ENCODE data around the gene ZC3H4.
"Not testable (repeated sequence)": the region's sequence is repeated elsewhere in the genome, so short reads cannot be mapped to it uniquely, and the experiment has no call there.

The ZC3H4 gene

DNA sequence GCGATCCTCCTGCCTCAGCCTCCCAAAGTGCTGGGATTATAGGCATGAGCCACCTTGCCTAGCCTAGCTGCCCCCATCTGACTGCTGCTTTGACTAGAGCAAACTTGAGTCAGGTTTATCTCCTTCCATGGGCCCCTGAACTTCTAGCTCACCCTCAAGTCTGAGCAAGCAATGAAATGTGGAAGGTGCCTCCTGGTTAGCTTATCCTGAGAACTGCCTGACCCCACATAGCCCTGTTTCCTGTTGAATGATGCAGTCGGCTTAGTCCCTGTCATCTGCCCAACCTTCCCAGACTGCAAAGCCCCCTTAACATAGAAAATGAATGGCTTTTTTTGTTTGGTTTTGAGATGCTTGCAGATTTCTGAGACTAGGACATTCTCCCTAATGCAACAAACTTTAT lies 56.2 kb downstream of the ZC3H4 start:
- TF ChIP-seq, protein P1, sequence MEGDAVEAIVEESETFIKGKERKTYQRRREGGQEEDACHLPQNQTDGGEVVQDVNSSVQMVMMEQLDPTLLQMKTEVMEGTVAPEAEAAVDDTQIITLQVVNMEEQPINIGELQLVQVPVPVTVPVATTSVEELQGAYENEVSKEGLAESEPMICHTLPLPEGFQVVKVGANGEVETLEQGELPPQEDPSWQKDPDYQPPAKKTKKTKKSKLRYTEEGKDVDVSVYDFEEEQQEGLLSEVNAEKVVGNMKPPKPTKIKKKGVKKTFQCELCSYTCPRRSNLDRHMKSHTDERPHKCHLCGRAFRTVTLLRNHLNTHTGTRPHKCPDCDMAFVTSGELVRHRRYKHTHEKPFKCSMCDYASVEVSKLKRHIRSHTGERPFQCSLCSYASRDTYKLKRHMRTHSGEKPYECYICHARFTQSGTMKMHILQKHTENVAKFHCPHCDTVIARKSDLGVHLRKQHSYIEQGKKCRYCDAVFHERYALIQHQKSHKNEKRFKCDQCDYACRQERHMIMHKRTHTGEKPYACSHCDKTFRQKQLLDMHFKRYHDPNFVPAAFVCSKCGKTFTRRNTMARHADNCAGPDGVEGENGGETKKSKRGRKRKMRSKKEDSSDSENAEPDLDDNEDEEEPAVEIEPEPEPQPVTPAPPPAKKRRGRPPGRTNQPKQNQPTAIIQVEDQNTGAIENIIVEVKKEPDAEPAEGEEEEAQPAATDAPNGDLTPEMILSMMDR (IDR thresholded peaks at IDR 0.05; ENCODE audit: low read depth, low read length) = no peak
- Histone ChIP-seq H3K4me3 (ENCODE audit: low read depth, low read length) (no peak overlapping the region), H3K36me3 (no peaks in the 10 kb centered on the region), H3K27me3 (ENCODE audit: insufficient read depth, low read depth, severe bottlenecking) (no peaks in the 10 kb centered on the region), H3K9me3 (ENCODE audit: severe bottlenecking) (no peaks in the 10 kb centered on the region), H3K27ac (peak overlapping the region; percentile 17)
- peak; percentile 57 for DNase-seq

DNA sequence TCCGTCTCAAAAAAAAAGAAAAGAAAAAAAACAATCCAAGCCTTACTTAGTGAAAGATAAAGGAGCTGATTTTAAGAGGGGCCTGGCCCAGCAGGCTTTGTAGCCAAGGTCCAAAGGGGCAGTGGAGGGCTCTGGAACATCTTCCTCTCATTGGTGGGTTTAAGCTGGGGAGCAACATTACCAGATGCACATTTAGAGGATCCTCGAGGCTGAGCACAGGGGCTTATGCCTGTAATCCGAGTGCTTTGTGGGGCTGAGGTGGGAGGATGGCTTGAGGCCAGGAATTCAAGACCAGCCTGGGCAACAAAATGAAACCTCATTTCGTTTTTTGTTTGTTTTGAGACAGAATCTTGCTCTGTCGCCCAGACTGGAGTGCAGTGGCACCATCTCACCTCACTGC lies 57.2 kb downstream of the ZC3H4 start:
- Histone ChIP-seq H3K27me3 (ENCODE audit: insufficient read depth, low read depth, severe bottlenecking) (no peaks in the 10 kb centered on the region), H3K9me3 (ENCODE audit: severe bottlenecking) (no peaks in the 10 kb centered on the region), H3K4me3 (ENCODE audit: low read depth, low read length) (no peak overlapping the region), H3K27ac (peak overlapping the region; percentile 17), H3K36me3 (no peaks in the 10 kb centered on the region)
- peak; percentile 56 for DNase-seq
- TF ChIP-seq, protein P1 (IDR thresholded peaks at IDR 0.05; ENCODE audit: low read depth, low read length) = no peak

DNA sequence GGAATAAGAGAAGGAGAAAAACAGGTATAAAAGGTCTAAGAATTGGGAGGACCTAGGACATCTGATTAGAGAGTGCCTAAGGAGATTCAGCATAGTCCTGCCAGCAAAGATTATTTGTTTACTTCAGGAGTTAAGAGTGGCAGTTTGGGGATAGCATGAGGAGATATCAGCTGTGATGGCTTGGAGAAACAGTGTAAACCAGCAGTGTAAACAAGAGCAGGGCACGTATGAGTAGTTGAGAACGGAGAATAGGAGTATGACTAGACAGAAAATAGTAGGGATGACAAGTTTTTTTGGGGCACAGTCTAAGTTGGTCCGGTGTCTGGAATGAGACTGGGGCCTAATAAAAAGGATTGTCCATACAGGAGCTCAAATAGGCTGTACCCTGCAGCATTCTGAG lies 63.0 kb downstream of the ZC3H4 start:
- H3K36me3 ChIP-seq; DNase-seq; H3K27ac ChIP-seq; H3K27me3 ChIP-seq (ENCODE audit: insufficient read depth, low read depth, severe bottlenecking); H3K9me3 ChIP-seq (ENCODE audit: severe bottlenecking); H3K4me3 ChIP-seq (ENCODE audit: low read depth, low read length): not testable (repeated sequence)

DNA sequence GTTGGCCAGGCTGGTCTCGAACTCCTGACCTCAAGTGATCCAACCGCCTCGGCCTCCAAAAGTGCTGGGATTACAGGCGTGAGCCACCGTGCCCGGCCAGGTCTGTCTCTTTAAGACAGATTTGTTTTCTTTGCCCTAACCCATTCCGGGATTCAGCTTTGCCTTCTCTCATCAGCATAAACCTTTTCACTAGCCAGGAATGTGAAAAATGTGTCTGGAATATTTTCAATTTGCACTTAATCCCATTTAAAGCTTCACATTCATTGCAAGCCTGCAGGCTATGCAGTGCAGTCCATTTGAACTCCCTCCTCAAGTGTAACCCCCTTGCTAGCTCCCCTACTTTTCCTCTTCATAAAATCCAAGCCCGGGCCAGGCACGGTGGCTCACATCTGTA lies 64.3 kb downstream of the ZC3H4 start:
- DNase-seq = no peak
- H3K36me3 ChIP-seq = no peaks in the 10 kb centered on the region; the same call in 1 of the 2 replicates
- no peaks in the 10 kb centered on the region for H3K27me3 ChIP-seq (ENCODE audit: insufficient read depth, low read depth, severe bottlenecking)
- no peaks in the 10 kb centered on the region for H3K9me3 ChIP-seq (ENCODE audit: severe bottlenecking)
- TF ChIP-seq, protein P1 (IDR thresholded peaks at IDR 0.05; ENCODE audit: low read depth, low read length) = no peak
- no peak overlapping the region for H3K4me3 ChIP-seq (ENCODE audit: low read depth, low read length)
- H3K27ac ChIP-seq = no peak overlapping the region

DNA sequence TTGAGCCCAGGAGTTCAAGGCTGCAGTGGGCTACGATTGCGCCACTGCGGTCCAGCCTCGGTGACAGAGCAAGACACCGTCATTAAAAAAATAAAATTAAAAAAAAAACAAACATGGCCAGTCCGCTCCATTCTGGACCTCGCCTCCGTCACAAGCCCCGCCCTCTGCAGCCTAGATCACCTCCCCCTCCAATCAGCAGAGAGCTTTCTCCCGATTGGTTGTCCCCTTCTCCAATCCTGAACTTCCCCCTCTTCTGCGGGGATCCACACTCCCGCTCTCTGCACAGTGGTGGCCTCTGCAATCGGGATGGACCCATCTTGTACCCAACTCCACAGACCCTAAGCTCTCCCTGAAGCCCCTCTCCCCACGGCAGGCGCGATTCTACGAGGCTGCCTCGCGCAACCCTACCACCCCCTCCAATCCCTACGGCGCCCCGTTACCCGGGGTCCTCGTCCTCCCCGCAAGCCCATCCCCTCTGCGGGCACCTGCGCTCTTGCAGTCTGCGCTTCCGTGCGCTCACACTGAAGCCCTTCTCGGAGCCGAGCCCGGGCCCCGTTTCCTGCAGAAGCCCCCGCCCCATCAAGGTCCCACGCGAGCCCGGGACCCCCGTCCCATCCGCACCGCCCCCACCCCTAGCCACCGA lies 65.7 kb downstream of the ZC3H4 start:
- Histone ChIP-seq H3K36me3 (no peaks in the 10 kb centered on the region; the same call in 1 of the 2 replicates), H3K27ac (peak overlapping the region; percentile 71), H3K27me3 (ENCODE audit: insufficient read depth, low read depth, severe bottlenecking) (no peaks in the 10 kb centered on the region), H3K4me3 (ENCODE audit: low read depth, low read length) (peak overlapping the region; percentile 77), H3K9me3 (ENCODE audit: severe bottlenecking) (no peaks in the 10 kb centered on the region)
- peak; percentile 86 for DNase-seq
- TF ChIP-seq, protein P1 (IDR thresholded peaks at IDR 0.05; ENCODE audit: low read depth, low read length) = no peak

DNA sequence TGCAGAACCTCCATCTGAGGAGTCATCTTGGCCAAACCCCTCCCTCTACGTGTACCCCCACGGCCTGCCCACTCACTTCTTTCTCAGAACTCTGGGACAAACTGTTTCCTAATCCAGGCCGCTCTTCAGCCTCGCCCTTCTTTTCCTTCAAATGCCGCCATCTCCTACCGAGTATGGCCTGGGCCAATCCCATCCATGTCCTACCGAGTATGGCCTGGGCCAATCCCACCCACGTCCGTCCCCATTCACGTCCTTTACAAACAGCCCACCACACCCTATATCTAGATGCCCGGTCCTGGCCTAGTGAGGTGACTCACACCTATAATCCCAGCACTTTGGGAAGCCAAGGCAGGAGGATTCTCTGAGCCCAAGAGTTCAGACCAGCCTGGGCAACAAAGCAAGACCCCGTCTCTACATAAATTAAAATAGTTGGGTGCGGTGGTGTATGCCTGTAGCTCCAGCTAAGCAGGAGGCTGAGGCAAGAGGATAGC lies 66.3 kb downstream of the ZC3H4 start:
- no peak overlapping the region for H3K27ac ChIP-seq
- no peaks in the 10 kb centered on the region for H3K9me3 ChIP-seq (ENCODE audit: severe bottlenecking)
- H3K4me3 ChIP-seq (ENCODE audit: low read depth, low read length) = peak overlapping the region; percentile 77
- H3K27me3 ChIP-seq (ENCODE audit: insufficient read depth, low read depth, severe bottlenecking) = no peaks in the 10 kb centered on the region
- DNase-seq = no peak
- TF ChIP-seq, protein P1 (IDR thresholded peaks at IDR 0.05; ENCODE audit: low read depth, low read length) = no peak
- H3K36me3 ChIP-seq = no peaks in the 10 kb centered on the region; the same call in 1 of the 2 replicates

Data from WERI-Rb-1 (cell line).